Aorta (tissue), 5 donors: Measurements from ENCODE around the gene GRK1. TPM values are rescaled to one million over a fixed set of nuclear protein-coding genes. Genes with fewer than 3 reads are reported as not detected.

Experiments
- ATAC-seq: fragments of 200-7000 bp; cut with Tn5 transposase; one replicate; pipeline ENCODE4 v1.9.1; 2022; ENCODE audit warnings: moderate library complexity; ENCODE audit not compliant: low FRiP score
- DNase-seq, 2 donors: peaks; one replicate each; pipeline ENCODE4 v3.0.0-alpha.2; 2020
- H3K27ac ChIP-seq, 2 donors: one replicate each; pipeline ENCODE4 v1.5.1; 2013; ENCODE audit warnings: low read length in 2 of 2, mild to moderate bottlenecking in 2 of 2, moderate library complexity in 2 of 2, control low read depth in 1 of 2, inconsistent platforms in 1 of 2, low read depth in 1 of 2
- H3K27me3 ChIP-seq, 2 donors: one replicate each; pipeline ENCODE4 v1.6.1; 2013; ENCODE audit warnings: control low read depth in 1 of 2, low read length in 1 of 2, mild to moderate bottlenecking in 1 of 2, moderate library complexity in 1 of 2; ENCODE audit not compliant: insufficient read depth in 2 of 2, control insufficient read depth in 1 of 2
- H3K36me3 ChIP-seq, 2 donors: one replicate each; pipeline ENCODE4 v1.6.1; 2013; ENCODE audit warnings: control low read depth in 1 of 2, low read length in 1 of 2, mild to moderate bottlenecking in 1 of 2; ENCODE audit not compliant: insufficient read depth in 2 of 2, control insufficient read depth in 1 of 2
- H3K4me1 ChIP-seq, 2 donors: one replicate each; pipeline ENCODE4 v1.6.1; 2013; ENCODE audit warnings: low read length in 2 of 2, control low read depth in 1 of 2, mild to moderate bottlenecking in 1 of 2, moderate library complexity in 1 of 2; ENCODE audit not compliant: insufficient read depth in 2 of 2, control insufficient read depth in 1 of 2
- H3K4me3 ChIP-seq, 2 donors: one replicate each; pipeline ENCODE4 v1.5.1; 2013; ENCODE audit warnings: low read length in 2 of 2, control low read depth in 1 of 2, mild to moderate bottlenecking in 1 of 2
- H3K9me3 ChIP-seq: one replicate; pipeline ENCODE4 v1.6.1; 2013; ENCODE audit warnings: mild to moderate bottlenecking, low read length; ENCODE audit not compliant: control insufficient read depth
- WGBS, 2 donors: extraction: QIAGEN DNeasy Blood & Tissue Kit; methylation state at CpG; one replicate each; pipeline ENCODE4 v1.1.7; 2013; 5-methylcytosine and 5-hydroxymethylcytosine counted together
- intact Hi-C, 2 donors: fragments of 100-400 bp; cut with DNase I; formaldehyde crosslinking; loops; one replicate each; pipeline versions ENCODE4 v1.14.2 to v1.15.0; 2022
- polyA plus RNA-seq, 2 donors: library from polyadenylated mRNA; stranded (reverse); fragments of 200-250 nt; gene quantifications; one replicate each; pipeline ENCODE4 v1.2.3, GENCODE V29; 2013
- total RNA-seq, 2 donors: library from RNA; stranded (reverse); fragmentation: NEBNext Ultra II Directional; extraction: Animal tissue kit (Norgen Biotek cat#: 25700); gene quantifications; one replicate each; pipeline ENCODE4 v1.2.1, GENCODE V29; 2021
- donor health status: healthy with polysubstance abuse.
- donor health status: Bipolar disorder and iron deficiency.
- donor health status: DM: no; HTN: no; CAD: no.
- donor health status: DM: no; HTN: no; CAD: no.
- donor health status: DM: yes; HTN: yes; CAD: no.

GRK1 gene
- total and polyA plus RNA-seq, 4 donors = 0.10 TPM; not detected in 3

DNA sequence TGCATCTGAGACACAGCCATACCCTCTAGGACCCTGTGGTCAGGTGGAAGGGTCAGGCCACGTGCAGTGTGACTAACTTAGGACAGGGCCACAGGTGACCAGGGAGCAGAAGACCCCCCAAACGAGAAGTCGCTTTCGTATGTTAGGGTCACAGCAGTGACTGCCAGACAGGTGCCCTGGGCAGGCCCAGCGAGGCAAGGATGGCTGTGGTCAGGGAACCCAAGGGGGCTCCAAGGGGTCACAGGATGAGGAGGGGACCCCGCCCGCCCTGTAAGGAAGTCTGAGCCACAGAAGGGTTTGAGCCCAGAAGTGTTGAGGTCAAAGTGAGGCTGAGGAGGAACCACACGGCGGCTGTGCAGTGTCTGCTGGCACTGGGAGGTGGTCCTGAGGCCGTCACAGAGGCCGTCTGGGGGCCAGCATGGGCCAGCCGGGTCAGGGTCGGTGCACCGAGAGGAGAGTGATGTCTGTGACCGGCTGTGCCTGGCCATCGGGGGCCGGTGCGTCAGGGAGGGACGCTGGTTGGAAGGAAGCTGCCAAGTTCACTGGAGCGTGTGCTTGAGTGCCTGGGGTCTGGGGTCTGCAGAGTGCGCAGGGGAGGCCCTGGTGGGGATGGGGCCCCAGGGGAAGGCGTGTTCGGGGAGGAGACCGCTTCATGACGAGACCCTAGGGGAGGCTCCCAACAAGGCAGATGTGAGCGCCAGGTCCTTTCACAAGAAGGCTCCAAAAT lies 67.2 kb downstream of the GRK1 start:
- H3K4me1 ChIP-seq = no peaks in the 10 kb centered on the region
- H3K4me3 ChIP-seq = no peak overlapping the region
- no peak overlapping the region for H3K27ac ChIP-seq
- intact Hi-C loops = no loop called here
- ATAC-seq (no peak), DNase-seq (peak; percentile 26 to 55)
- no peaks in the 10 kb centered on the region for H3K9me3 ChIP-seq
- H3K36me3 ChIP-seq = no peaks in the 10 kb centered on the region
- H3K27me3 ChIP-seq = no peaks in the 10 kb centered on the region
- WGBS, 2 donors = 81 to 89% methylated on average over 26 of the region's 26 CpGs

DNA sequence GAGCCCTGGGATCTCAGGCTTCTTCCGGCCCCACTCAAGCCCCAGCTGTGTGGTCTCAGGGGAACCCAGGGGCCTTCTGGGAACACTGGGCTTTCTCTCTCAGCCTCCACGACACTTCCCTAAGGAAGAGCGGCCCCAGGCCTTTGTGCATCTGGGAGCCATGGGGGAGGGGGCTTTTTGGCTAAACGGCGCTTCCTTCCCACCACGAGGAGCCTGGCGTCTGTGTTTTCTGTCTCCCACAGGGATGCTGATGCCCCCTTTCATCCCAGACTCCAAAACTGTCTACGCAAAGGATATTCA lies 67.8 kb downstream of the GRK1 start:
- Histone ChIP-seq H3K4me3 (no peak overlapping the region), H3K27ac (no peak overlapping the region), H3K4me1 (no peaks in the 10 kb centered on the region), H3K36me3 (no peaks in the 10 kb centered on the region), H3K27me3 (no peaks in the 10 kb centered on the region), H3K9me3 (no peaks in the 10 kb centered on the region)
- 75 to 83% methylated on average over 8 of the region's 8 CpGs for WGBS, 2 donors
- intact Hi-C loops = no loop called here
- ATAC-seq = no peak
- no peak for DNase-seq

DNA sequence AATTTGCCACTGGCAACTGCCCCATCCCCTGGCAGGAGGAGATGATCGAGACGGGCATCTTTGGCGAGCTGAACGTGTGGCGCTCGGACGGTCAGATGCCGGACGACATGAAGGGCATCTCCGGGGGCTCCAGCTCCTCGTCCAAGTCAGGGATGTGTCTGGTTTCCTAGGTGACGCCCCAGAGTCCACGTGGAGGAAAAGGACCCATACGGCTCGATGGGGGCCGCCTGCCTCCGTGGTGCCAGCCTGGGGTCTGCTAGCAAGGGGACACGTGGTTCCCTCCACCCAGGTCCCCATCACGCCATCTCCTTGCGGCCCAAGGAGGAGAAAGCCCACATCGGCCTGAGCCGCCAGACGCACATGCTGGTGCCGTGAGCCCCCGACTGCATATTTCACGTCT lies 68.2 kb downstream of the GRK1 start:
- intact Hi-C loops = no loop called here
- H3K9me3 ChIP-seq = no peaks in the 10 kb centered on the region
- H3K36me3 ChIP-seq = no peaks in the 10 kb centered on the region
- peak in 1 of 2 donors; percentile 41 for DNase-seq
- H3K4me1 ChIP-seq = no peaks in the 10 kb centered on the region
- no peak for ATAC-seq
- H3K27me3 ChIP-seq = no peaks in the 10 kb centered on the region
- no peak overlapping the region for H3K27ac ChIP-seq
- WGBS, 2 donors = 93% methylated on average over 26 of the region's 26 CpGs
- no peak overlapping the region for H3K4me3 ChIP-seq

DNA sequence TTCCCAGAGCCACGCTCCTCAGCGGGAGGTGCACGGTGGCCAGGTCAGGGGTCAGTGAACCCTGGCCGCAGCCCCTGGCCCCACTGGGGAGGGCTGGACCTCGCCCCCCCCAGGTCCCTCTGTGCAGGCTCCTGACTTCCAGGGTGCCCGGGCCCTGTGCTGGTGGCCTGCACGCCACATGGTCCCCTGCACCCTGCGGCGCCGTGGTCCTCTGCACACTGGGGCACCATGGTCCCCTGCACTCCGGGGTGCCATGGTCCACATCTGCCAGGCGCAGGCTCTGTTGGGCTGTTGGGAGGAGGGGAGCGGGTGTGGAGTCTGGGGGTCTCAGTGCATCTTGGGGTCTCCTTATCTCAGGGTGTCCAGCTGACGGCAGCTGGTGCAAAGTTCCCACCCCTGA lies 68.7 kb downstream of the GRK1 start:
- H3K4me1 ChIP-seq = no peaks in the 10 kb centered on the region
- intact Hi-C loops = no loop called here
- no peak overlapping the region for H3K4me3 ChIP-seq
- WGBS, 2 donors = 89 to 91% methylated on average over 14 of the region's 14 CpGs
- H3K9me3 ChIP-seq = no peaks in the 10 kb centered on the region
- H3K27ac ChIP-seq = no peak overlapping the region
- ATAC-seq = no peak
- H3K27me3 ChIP-seq = no peaks in the 10 kb centered on the region
- peak; percentile 29 to 57 for DNase-seq
- no peaks in the 10 kb centered on the region for H3K36me3 ChIP-seq

DNA sequence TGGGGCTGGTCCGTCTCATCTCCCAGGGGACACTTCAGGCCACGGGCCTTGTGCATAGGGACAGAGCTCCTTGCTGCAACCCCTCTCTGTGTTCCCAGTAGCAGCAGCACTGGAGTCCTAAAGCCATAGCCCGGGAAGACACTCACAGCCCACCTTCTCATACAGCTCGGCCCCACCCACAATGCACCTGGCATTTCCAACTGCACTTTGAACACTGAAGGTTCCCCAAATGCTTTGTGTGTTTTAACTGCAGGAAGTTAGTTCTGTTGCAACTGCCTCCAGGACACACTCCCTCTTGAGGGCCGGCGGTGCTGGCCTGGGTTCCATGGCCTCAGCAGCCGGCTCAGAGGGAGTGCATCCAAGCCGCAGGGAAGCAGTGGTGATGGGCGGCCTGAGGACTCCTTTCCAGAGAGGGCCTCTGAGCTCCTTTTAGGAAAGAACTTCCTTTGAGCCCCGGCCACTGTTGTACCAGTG lies 69.3 kb downstream of the GRK1 start:
- WGBS, 2 donors = 80 to 81% methylated on average over 10 of the region's 10 CpGs
- no peaks in the 10 kb centered on the region for H3K4me1 ChIP-seq
- H3K4me3 ChIP-seq = no peak overlapping the region
- no peaks in the 10 kb centered on the region for H3K36me3 ChIP-seq
- DNase-seq = peak; percentile 32 to 40
- no peaks in the 10 kb centered on the region for H3K27me3 ChIP-seq
- intact Hi-C loops = no loop called here
- H3K9me3 ChIP-seq = no peaks in the 10 kb centered on the region
- H3K27ac ChIP-seq = no peak overlapping the region
- ATAC-seq = no peak

DNA sequence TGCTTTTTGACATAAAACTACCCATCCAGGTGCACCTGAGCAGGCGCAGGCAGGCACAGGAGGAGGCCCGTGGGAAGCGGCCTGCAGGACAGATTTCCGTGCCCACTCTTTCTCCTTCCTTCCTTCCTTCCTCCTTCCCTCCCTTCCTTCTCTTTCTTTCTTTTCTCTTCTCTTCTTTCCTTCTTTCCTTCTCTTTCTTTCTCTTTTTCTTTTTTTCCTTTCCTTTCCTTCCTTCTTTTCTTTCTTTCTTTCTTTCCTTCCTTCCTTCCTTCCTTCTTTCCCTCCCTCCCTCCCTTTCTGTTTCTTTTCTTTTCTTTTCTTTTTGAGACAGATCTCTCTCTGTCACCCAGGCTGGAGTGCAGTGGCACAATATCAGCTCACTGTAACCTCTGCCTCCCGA lies 70.8 kb downstream of the GRK1 start:
- Histone ChIP-seq H3K36me3 (no peaks in the 10 kb centered on the region), H3K27ac (no peak overlapping the region), H3K4me1 (no peaks in the 10 kb centered on the region), H3K9me3 (no peaks in the 10 kb centered on the region), H3K4me3 (no peak overlapping the region), H3K27me3 (no peaks in the 10 kb centered on the region)
- ATAC-seq (no peak), DNase-seq (no peak)
- WGBS, 2 donors = 87 to 89% methylated on average over 5 of the region's 5 CpGs
- intact Hi-C loops = no loop called here

DNA sequence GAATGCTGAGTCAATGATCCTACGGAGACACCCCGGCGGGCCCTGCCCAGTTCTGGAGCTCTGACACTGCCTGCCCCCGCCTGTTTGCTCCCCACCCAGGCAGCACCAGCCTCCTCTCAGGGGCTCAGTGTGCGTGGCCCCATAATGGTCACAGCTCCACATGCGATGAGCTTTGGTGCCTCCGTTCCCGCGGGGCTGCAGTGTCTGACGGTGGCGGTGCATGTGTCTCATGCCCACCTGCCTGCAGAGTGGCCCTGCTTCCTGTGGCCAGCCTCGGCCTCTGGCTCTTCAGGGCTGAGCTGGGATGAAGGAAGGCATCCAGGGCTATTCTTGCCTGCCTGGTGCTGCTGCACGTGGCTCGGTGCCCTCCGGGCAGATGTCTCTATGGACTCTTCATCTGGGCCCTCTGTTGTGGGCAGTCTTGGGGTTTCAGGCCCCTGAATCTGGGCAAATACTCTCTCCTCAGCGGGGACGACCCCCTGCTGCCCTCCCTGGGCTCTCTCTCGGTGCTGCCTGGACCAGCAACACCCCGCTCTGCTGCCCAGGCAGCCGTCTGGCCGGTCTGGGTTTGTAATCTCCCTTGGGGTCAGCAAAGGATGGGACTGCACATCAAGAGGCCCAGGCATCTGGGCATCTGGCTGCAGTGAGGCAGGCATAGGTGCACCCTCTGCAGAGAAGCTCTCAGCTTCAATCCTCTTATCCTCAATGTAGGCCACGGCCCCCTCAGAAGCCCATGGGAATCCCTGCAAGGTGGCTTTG lies 72.7 kb downstream of the GRK1 start:
- Histone ChIP-seq H3K9me3 (no peaks in the 10 kb centered on the region), H3K27me3 (no peaks in the 10 kb centered on the region), H3K27ac (no peak overlapping the region), H3K4me3 (no peak overlapping the region), H3K4me1 (no peaks in the 10 kb centered on the region), H3K36me3 (no peaks in the 10 kb centered on the region)
- ATAC-seq (no peak), DNase-seq (peak; percentile 34 to 64)
- intact Hi-C loops = no loop called here
- 83 to 90% methylated on average over 22 of the region's 22 CpGs for WGBS, 2 donors

DNA sequence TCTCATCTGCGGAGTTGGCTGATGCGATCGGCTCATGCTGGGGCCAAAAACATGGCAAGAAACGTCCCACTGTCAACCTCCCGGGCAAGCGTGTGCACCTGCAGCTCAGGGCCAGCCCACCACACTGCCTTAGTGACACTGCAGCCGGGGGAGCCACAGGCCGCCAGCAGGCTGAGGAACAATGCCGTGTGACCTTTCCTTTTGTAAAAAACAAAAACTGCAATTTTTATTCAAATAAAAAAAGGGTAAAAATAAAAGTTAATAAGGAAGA lies 73.2 kb downstream of the GRK1 start:
- Histone ChIP-seq H3K4me1 (no peaks in the 10 kb centered on the region), H3K27me3 (no peaks in the 10 kb centered on the region), H3K9me3 (no peaks in the 10 kb centered on the region), H3K4me3 (no peak overlapping the region), H3K36me3 (no peaks in the 10 kb centered on the region), H3K27ac (no peak overlapping the region)
- intact Hi-C loops = no loop called here
- 87 to 88% methylated on average over 9 of the region's 9 CpGs for WGBS, 2 donors
- DNase-seq = peak; percentile 16 to 55
- ATAC-seq = no peak

DNA sequence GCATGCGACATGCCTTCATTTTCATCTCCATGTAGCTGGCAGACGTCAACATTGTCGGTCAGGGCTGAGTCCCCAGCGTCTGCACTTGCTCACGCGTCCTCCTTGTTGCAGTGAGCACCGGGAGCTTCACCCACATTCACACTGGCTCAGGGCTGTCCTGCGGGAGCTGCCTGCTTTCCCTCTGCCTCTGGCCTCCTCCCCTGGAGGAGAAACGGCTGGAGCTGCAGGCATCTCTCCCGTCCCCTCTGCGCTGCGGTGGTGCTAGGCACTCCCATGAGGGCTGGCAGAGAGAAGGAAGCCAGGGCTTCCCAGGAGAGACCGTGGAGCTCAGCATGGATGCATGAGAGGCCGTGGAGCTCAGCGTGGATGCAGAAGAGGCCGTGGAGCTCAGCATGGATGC lies 73.6 kb downstream of the GRK1 start:
- no peak for ATAC-seq
- no peak overlapping the region for H3K4me3 ChIP-seq
- H3K9me3 ChIP-seq = no peaks in the 10 kb centered on the region
- no peaks in the 10 kb centered on the region for H3K36me3 ChIP-seq
- 84% methylated on average over 16 of the region's 16 CpGs for WGBS, 2 donors
- intact Hi-C loops = no loop called here
- no peaks in the 10 kb centered on the region for H3K27me3 ChIP-seq
- peak; percentile 22 to 61 for DNase-seq
- no peak overlapping the region for H3K27ac ChIP-seq
- no peaks in the 10 kb centered on the region for H3K4me1 ChIP-seq
